Stimulated activated CD4-positive, alpha-beta T cell treated with anti-CD3 and anti-CD28 coated beads, Interleukin-2, amount 100 ng/mL, for 24 hours (primary cell): ENCODE measurements around the gene ZNF341.
"Not testable (repeated sequence)": the region's sequence is repeated elsewhere in the genome, so short reads cannot be mapped to it uniquely, and the experiment has no call there.

Source experiments
- DNase-seq, 2 donors: peaks; one replicate each; pipeline ENCODE4 v3.0.0-alpha.2; 2020

The ZNF341 gene

GRCh38 chr20:33731693-33732165, at the start of gene ZNF341:
ZNF341 (plus strand) TSS chr20:33731996; CDS start chr20:33732022, 26 bp downstream.
- peak; percentile 88 to 91 for DNase-seq

GRCh38 chr20:33684533-33685327, 47.1 kb upstream of the ZNF341 start:
- DNase-seq, result no peak

GRCh38 chr20:33685328-33686099, 46.3 kb upstream of the ZNF341 start:
- peak; percentile 67 to 81 for DNase-seq

GRCh38 chr20:33686100-33686983, 45.5 kb upstream of the ZNF341 start, which contains the start of gene E2F1:
E2F1 (minus strand) TSS chr20:33686385; CDS start chr20:33686264, 121 bp downstream.
- DNase-seq, result peak; percentile 96 to 98

GRCh38 chr20:33686984-33687366, 44.8 kb upstream of the ZNF341 start:
- peak in 1 of 2 donors; percentile 16 for DNase-seq

GRCh38 chr20:33687370-33687915, 44.4 kb upstream of the ZNF341 start:
- peak in 1 of 2 donors; percentile 16 for DNase-seq

- DNase-seq, result peak in 1 of 2 donors; percentile 16
Observed at GRCh38 chr20:33687993-33688937, 43.5 kb upstream of the ZNF341 start.

- DNase-seq, result no peak
Observed at GRCh38 chr20:33688938-33689424, 42.8 kb upstream of the ZNF341 start.

- DNase-seq, result no peak
Observed at GRCh38 chr20:33689493-33689892, 42.3 kb upstream of the ZNF341 start.

- peak; percentile 49 for DNase-seq
Observed at GRCh38 chr20:33689973-33690372, 41.8 kb upstream of the ZNF341 start.

GRCh38 chr20:33693289-33693688, 38.5 kb upstream of the ZNF341 start:
- DNase-seq, result no peak

GRCh38 chr20:33693741-33694638, 37.8 kb upstream of the ZNF341 start:
- DNase-seq, result no peak

- DNase-seq, result no peak
Observed at GRCh38 chr20:33694639-33695012, 37.2 kb upstream of the ZNF341 start.

GRCh38 chr20:33696448-33696847, 35.3 kb upstream of the ZNF341 start:
- DNase-seq, result no peak

GRCh38 chr20:33697129-33697528, 34.7 kb upstream of the ZNF341 start:
- no peak for DNase-seq

- not testable (repeated sequence) for DNase-seq
Observed at GRCh38 chr20:33698966-33699365, 32.8 kb upstream of the ZNF341 start.

- DNase-seq, result not testable (repeated sequence)
Observed at GRCh38 chr20:33700696-33701441, 30.9 kb upstream of the ZNF341 start.

GRCh38 chr20:33701629-33702450, 30.0 kb upstream of the ZNF341 start:
- DNase-seq, result no peak
